H9 (cell line): ENCODE data around the gene TRPM4. TPM values are rescaled to one million over a fixed set of nuclear protein-coding genes. Genes with fewer than 3 reads are reported as not detected.
A peak's percentile ranks its signal among the peaks of the same experiment; 100 is the strongest.

Experiments
- DNase-seq: peaks from one replicate; pipeline ENCODE4 v3.0.0-alpha.2; 2017
- H2AFZ ChIP-seq: one replicate; pipeline ENCODE4 v1.6.1; 2013; ENCODE audit warnings: mild to moderate bottlenecking, low read length, control low read depth, moderate library complexity
- H2AK5ac ChIP-seq: 2 replicates; pipeline ENCODE4 v1.6.1; 2013; ENCODE audit warnings: low read length, control low read depth, mixed read lengths; ENCODE audit not compliant: insufficient read length
- H2BK120ac ChIP-seq: one replicate; pipeline ENCODE4 v1.6.1; 2013; ENCODE audit warnings: low read depth, mild to moderate bottlenecking, low read length, control low read depth, inconsistent platforms; ENCODE audit not compliant: poor library complexity, severe bottlenecking
- H2BK12ac ChIP-seq: 2 replicates; pipeline ENCODE4 v1.6.1; 2013; ENCODE audit warnings: low read length, control low read depth, mixed read lengths, low read depth; ENCODE audit not compliant: insufficient read length
- H2BK15ac ChIP-seq: 2 replicates; pipeline ENCODE4 v1.6.1; 2013; ENCODE audit warnings: low read depth, low read length, control low read depth
- H2BK20ac ChIP-seq: one replicate; pipeline ENCODE4 v1.6.1; 2013; ENCODE audit warnings: low read depth, mild to moderate bottlenecking, low read length, control low read depth, inconsistent platforms; ENCODE audit not compliant: poor library complexity, severe bottlenecking
- H2BK5ac ChIP-seq: 2 replicates; pipeline ENCODE4 v1.6.1; 2013; ENCODE audit warnings: low read length, control low read depth, mixed read lengths; ENCODE audit not compliant: insufficient read length
- H3K14ac ChIP-seq: 2 replicates; pipeline ENCODE4 v1.6.1; 2013; ENCODE audit warnings: low read length, control low read depth; ENCODE audit not compliant: insufficient read depth
- H3K18ac ChIP-seq: 2 replicates; pipeline ENCODE4 v1.6.1; 2013; ENCODE audit warnings: low read depth, mild to moderate bottlenecking, mixed read lengths, low read length, control low read depth; ENCODE audit not compliant: insufficient read length
- H3K23ac ChIP-seq: 2 replicates; pipeline ENCODE4 v1.6.1; 2013; ENCODE audit warnings: low read length, control low read depth, mixed read lengths, low read depth; ENCODE audit not compliant: insufficient read length
- H3K23me2 ChIP-seq: 2 replicates; pipeline ENCODE4 v1.6.1; 2013; ENCODE audit warnings: low read depth, mild to moderate bottlenecking, mixed read lengths, low read length, control low read depth; ENCODE audit not compliant: insufficient read length, poor library complexity, severe bottlenecking
- H3K27ac ChIP-seq: 2 replicates; pipeline ENCODE4 v1.5.1; 2013; ENCODE audit warnings: low read length, control low read depth, mixed read lengths, low read depth; ENCODE audit not compliant: insufficient read length
- H3K27me3 ChIP-seq: 2 replicates; pipeline ENCODE4 v1.6.1; 2013; ENCODE audit warnings: low read length, control low read depth, inconsistent platforms; ENCODE audit not compliant: insufficient read depth
- H3K4ac ChIP-seq: 2 replicates; pipeline ENCODE4 v1.6.1; 2013; ENCODE audit warnings: low read depth, mild to moderate bottlenecking, control low read depth, inconsistent platforms, low read length, moderate library complexity
- H3K4me1 ChIP-seq: 2 replicates; pipeline ENCODE4 v1.6.1; 2013; ENCODE audit warnings: low read length, control low read depth, inconsistent platforms; ENCODE audit not compliant: insufficient read depth
- H3K4me2 ChIP-seq: 2 replicates; pipeline ENCODE4 v1.6.1; 2013; ENCODE audit warnings: low read length, control low read depth, mixed read lengths; ENCODE audit not compliant: insufficient read length, insufficient read depth
- H3K56ac ChIP-seq: 2 replicates; pipeline ENCODE4 v1.6.1; 2013; ENCODE audit warnings: low read depth, mild to moderate bottlenecking, mixed read lengths, low read length, control low read depth; ENCODE audit not compliant: insufficient read length
- H3K79me1 ChIP-seq: 2 replicates; pipeline ENCODE4 v1.6.1; 2013; ENCODE audit warnings: low read depth, mild to moderate bottlenecking, moderate library complexity, low read length, control low read depth, inconsistent platforms; ENCODE audit not compliant: insufficient read depth, poor library complexity, severe bottlenecking
- H3K79me2 ChIP-seq: 2 replicates; pipeline ENCODE4 v1.6.1; 2013; ENCODE audit warnings: low read length, control low read depth, inconsistent platforms; ENCODE audit not compliant: insufficient read depth
- H3K9ac ChIP-seq: 2 replicates; pipeline ENCODE4 v1.6.1; 2013; ENCODE audit warnings: low read length, control low read depth, mixed read lengths; ENCODE audit not compliant: insufficient read length; ENCODE audit errors: extremely low read depth
- H3K9me3 ChIP-seq: one replicate; pipeline ENCODE4 v1.6.1; 2013; ENCODE audit warnings: low read depth, low read length, inconsistent platforms; ENCODE audit not compliant: control insufficient read depth
- H3T11ph ChIP-seq: one replicate; pipeline ENCODE4 v1.6.1; 2013; ENCODE audit warnings: mild to moderate bottlenecking, low read length, control low read depth, inconsistent platforms
- H4K20me1 ChIP-seq: one replicate; pipeline ENCODE4 v1.6.1; 2013; ENCODE audit not compliant: control insufficient read depth, insufficient read length, insufficient read depth
- H4K5ac ChIP-seq: 2 replicates; pipeline ENCODE4 v1.6.1; 2013; ENCODE audit warnings: low read depth, mild to moderate bottlenecking, mixed read lengths, low read length, control low read depth; ENCODE audit not compliant: insufficient read length
- H4K8ac ChIP-seq: replicated peaks from 2 replicates; pipeline ENCODE4 v1.6.1; 2013; ENCODE audit warnings: low read length, control low read depth, mixed read lengths, low read depth; ENCODE audit not compliant: insufficient read length
- H4K91ac ChIP-seq: 2 replicates; pipeline ENCODE4 v1.6.1; 2013; ENCODE audit warnings: low read depth, mild to moderate bottlenecking, moderate library complexity, mixed read lengths, low read length, control low read depth; ENCODE audit not compliant: insufficient read length
- H3K27ac Mint-ChIP-seq, 3 experiments: 2 replicates in 2 of 3; 3 replicates in 1 of 3; pipeline ENCODE4 v1.8.0; 2020 to 2021; ENCODE audit warnings: mixed read lengths in 3 of 3, mild to moderate bottlenecking in 1 of 3, moderate library complexity in 1 of 3
- H3K27me3 Mint-ChIP-seq: 2 replicates; pipeline ENCODE4 v1.8.0; 2021; ENCODE audit warnings: low read depth, mild to moderate bottlenecking, moderate library complexity, mixed read lengths
- H3K36me3 Mint-ChIP-seq, 3 experiments: 2 replicates in 2 of 3; 3 replicates in 1 of 3; pipeline ENCODE4 v1.8.0; 2020 to 2021; ENCODE audit warnings: low read depth in 3 of 3, mixed read lengths in 3 of 3; ENCODE audit not compliant: insufficient read depth in 1 of 3
- H3K4me1 Mint-ChIP-seq, 2 experiments: 2 replicates each; pipeline ENCODE4 v1.8.0; 2020; ENCODE audit warnings: mixed read lengths in 2 of 2
- H3K4me3 Mint-ChIP-seq, 2 experiments: 2 replicates in 1 of 2; 3 replicates in 1 of 2; pipeline ENCODE4 v1.8.0; 2020 to 2021; ENCODE audit warnings: mild to moderate bottlenecking in 2 of 2, mixed read lengths in 2 of 2, moderate library complexity in 1 of 2
- H3K9me3 Mint-ChIP-seq, 2 experiments: 2 replicates in 1 of 2; 3 replicates in 1 of 2; pipeline ENCODE4 v1.8.0; 2020; ENCODE audit warnings: mild to moderate bottlenecking in 2 of 2, mixed read lengths in 2 of 2, moderate library complexity in 1 of 2
- WGBS: extraction: QIAGEN DNeasy Blood & Tissue Kit; methylation state at CpG from one replicate; pipeline ENCODE4 v1.1.7; 2013; ENCODE audit warnings: missing lambda C conversion rate, low lambda C conversion rate, mixed read lengths; ENCODE audit not compliant: insufficient read length; ENCODE audit errors: extremely low coverage; 5-methylcytosine and 5-hydroxymethylcytosine counted together
- total RNA-seq: library from RNA; stranded (reverse); gene quantifications from 2 replicates; pipeline ENCODE4 v1.2.1, GENCODE V29; 2021
- TF ChIP-seq, protein P1 (sequence below): fragments of 200-600 bp; sonication (generic); conservative IDR thresholded peaks from 3 replicates; pipeline ENCODE4 v1.8.0; 2021; ENCODE audit warnings: antibody characterized with exemption, mild to moderate bottlenecking

The TRPM4 gene
- total RNA-seq, 1 experiment from 2014 or later, result 6.9 TPM

DNA sequence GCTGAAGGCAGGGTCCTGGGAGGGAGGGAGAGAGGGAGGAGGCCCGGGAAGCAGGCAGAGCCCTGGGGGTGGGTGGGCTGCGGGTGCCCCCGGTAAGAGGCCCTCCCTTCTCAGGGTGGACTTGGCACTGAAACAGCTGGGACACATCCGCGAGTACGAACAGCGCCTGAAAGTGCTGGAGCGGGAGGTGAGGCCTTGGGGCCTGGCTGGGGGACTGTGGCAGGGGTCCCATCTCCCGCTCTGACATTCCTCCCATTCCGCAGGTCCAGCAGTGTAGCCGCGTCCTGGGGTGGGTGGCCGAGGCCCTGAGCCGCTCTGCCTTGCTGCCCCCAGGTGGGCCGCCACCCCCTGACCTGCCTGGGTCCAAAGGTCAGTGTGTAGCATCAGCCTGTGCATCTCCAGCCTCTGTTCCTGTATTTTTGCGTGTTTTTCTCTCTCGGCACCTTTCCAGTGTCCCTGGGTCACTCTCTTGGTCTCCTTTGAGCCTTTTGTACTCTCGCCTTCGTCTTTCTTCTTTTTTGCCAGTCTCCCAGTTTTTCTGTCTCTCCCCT lies 53.4 kb downstream of the TRPM4 start:
- H3K36me3 Mint-ChIP-seq, result peaks cover 2 to 17% (median 3%) of the 10 kb centered on the region in 3 experiments; a peak in 5 of 7 replicates
- no peak overlapping the region for H3T11ph ChIP-seq
- H3K27ac Mint-ChIP-seq, result peak overlapping the region in 2 of 3 experiments; percentile 86 to 96; a peak in 5 of 7 replicates
- no peak overlapping the region for H3K14ac ChIP-seq
- peaks cover 6% of the 10 kb centered on the region for H3K23me2 ChIP-seq
- no peak overlapping the region for H3K56ac ChIP-seq
- TF ChIP-seq, protein P1, sequence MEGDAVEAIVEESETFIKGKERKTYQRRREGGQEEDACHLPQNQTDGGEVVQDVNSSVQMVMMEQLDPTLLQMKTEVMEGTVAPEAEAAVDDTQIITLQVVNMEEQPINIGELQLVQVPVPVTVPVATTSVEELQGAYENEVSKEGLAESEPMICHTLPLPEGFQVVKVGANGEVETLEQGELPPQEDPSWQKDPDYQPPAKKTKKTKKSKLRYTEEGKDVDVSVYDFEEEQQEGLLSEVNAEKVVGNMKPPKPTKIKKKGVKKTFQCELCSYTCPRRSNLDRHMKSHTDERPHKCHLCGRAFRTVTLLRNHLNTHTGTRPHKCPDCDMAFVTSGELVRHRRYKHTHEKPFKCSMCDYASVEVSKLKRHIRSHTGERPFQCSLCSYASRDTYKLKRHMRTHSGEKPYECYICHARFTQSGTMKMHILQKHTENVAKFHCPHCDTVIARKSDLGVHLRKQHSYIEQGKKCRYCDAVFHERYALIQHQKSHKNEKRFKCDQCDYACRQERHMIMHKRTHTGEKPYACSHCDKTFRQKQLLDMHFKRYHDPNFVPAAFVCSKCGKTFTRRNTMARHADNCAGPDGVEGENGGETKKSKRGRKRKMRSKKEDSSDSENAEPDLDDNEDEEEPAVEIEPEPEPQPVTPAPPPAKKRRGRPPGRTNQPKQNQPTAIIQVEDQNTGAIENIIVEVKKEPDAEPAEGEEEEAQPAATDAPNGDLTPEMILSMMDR, result no peak
- peak overlapping the region; percentile 25 to 85 for H3K4me3 Mint-ChIP-seq
- no peak overlapping the region for H3K23ac ChIP-seq
- no peaks in the 10 kb centered on the region for H3K27me3 ChIP-seq
- no peak overlapping the region for H2BK20ac ChIP-seq
- no peak overlapping the region for H2BK120ac ChIP-seq
- no peak for DNase-seq
- H4K5ac ChIP-seq, result no peak overlapping the region
- no peaks in the 10 kb centered on the region for H3K79me2 ChIP-seq
- H4K91ac ChIP-seq, result no peak overlapping the region
- no peak overlapping the region for H2BK5ac ChIP-seq
- H3K27ac ChIP-seq, result no peak overlapping the region
- no peak overlapping the region for H3K9ac ChIP-seq
- peaks cover 0 to 3% of the 10 kb centered on the region in 2 experiments; a peak in 1 of 5 replicates for H3K9me3 Mint-ChIP-seq
- no peak overlapping the region for H2AK5ac ChIP-seq
- H3K79me1 ChIP-seq, result no peaks in the 10 kb centered on the region
- H4K8ac ChIP-seq, result no peak overlapping the region
- WGBS, result no CpG with 5 or more reads among the region's 19 CpGs
- H3K4me2 ChIP-seq, result no peak overlapping the region
- no peak overlapping the region for H3K18ac ChIP-seq
- H4K20me1 ChIP-seq, result no peaks in the 10 kb centered on the region
- H2AFZ ChIP-seq, result no peak overlapping the region
- H3K9me3 ChIP-seq, result no peaks in the 10 kb centered on the region
- H3K4ac ChIP-seq, result no peak overlapping the region
- H3K27me3 Mint-ChIP-seq, result no peaks in the 10 kb centered on the region
- peaks cover 5 to 10% of the 10 kb centered on the region in 2 experiments for H3K4me1 Mint-ChIP-seq
- no peak overlapping the region for H2BK15ac ChIP-seq
- 0 out of 2 replicates have a peak, but pooled peaks cover under 1% of the 10 kb centered on the region for H3K4me1 ChIP-seq
- H2BK12ac ChIP-seq, result no peak overlapping the region
